GM23248 (cell line): ENCODE results near the gene PSENEN.

Experiments used
- EZH2 ChIP-seq: fragments of 200-600 bp; sonication (generic); IDR thresholded peaks from 2 replicates; pipeline ENCODE4 v1.6.1; 2018; ENCODE audit warnings: antibody characterized with exemption, mild to moderate bottlenecking; ENCODE audit not compliant: insufficient read depth, poor library complexity, severe bottlenecking
- EZH2phosphoT487 ChIP-seq: fragments of 200-600 bp; sonication (generic); IDR thresholded peaks from 2 replicates; pipeline ENCODE4 v1.6.1; 2018; ENCODE audit warnings: antibody characterized with exemption, moderate library complexity, mild to moderate bottlenecking, low read depth; ENCODE audit not compliant: insufficient read depth

GRCh38 chr19:35792888-35793287, 47.4 kb downstream of the PSENEN start:
- TF ChIP-seq EZH2phosphoT487, result no peak
- TF ChIP-seq EZH2, result no peak
